ENCODE data around the gene OSBPL7. TPM values are rescaled to one million over a fixed set of nuclear protein-coding genes. Genes with fewer than 3 reads are reported as not detected.

The OSBPL7 gene
- total and polyA plus RNA-seq, 7 donors, result 2.9 to 40.8 (median 7.8) TPM

DNA sequence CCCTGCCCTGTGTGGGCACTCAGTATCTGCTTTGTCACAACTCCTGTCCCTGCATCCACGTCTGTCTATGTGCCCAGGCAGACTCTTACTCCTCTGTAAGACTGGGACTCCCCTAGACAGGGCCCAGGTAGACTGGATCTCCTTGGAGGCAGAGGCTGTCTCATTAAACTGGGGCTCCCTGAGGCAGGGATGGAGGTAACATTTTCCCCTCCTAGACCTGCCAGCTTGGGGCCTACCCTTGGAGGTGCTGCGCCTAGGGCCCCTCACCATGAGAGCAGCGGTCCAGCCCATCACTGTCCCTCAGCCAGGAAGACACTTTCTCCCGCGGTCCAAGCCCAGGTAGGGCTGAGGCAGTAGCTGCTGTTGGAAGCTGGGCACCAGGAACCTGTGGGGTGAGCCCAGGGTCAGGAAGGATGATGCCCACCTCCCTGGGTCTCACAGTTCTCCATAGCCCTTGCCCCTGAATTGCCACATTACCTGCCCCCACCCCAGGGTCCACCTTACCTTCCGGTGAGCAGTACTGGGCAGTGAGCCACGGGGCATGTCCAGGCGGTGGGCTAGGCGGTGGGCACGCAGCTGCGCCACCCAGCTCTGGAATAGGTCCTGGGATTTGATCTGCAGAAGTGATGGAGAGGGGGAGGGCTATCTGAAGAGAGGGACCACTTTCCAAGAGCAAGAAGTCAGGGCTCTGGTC is 3.4 kb downstream of the OSBPL7 start:
- intact Hi-C loops (cut with DNase I), result no loop called here
- no peak overlapping the region for H3K27ac ChIP-seq
- no peak for DNase-seq
- H3K4me1 ChIP-seq, result peaks cover 0 to 23% (median 20%) of the 10 kb centered on the region in 4 donors
- 95 to 96% methylated on average over 11 of the region's 11 CpGs for WGBS, 2 donors
- H3K27me3 ChIP-seq, result no peaks in the 10 kb centered on the region
- TF ChIP-seq POLR2AphosphoS5 (IDR thresholded peaks at IDR 0.05) (no peak), POLR2A (IDR thresholded peaks at IDR 0.05) (no peak)
- TF ChIP-seq, protein P1, sequence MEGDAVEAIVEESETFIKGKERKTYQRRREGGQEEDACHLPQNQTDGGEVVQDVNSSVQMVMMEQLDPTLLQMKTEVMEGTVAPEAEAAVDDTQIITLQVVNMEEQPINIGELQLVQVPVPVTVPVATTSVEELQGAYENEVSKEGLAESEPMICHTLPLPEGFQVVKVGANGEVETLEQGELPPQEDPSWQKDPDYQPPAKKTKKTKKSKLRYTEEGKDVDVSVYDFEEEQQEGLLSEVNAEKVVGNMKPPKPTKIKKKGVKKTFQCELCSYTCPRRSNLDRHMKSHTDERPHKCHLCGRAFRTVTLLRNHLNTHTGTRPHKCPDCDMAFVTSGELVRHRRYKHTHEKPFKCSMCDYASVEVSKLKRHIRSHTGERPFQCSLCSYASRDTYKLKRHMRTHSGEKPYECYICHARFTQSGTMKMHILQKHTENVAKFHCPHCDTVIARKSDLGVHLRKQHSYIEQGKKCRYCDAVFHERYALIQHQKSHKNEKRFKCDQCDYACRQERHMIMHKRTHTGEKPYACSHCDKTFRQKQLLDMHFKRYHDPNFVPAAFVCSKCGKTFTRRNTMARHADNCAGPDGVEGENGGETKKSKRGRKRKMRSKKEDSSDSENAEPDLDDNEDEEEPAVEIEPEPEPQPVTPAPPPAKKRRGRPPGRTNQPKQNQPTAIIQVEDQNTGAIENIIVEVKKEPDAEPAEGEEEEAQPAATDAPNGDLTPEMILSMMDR (IDR thresholded peaks at IDR 0.05), result no peak
- H3K4me3 ChIP-seq, result no peak overlapping the region
- no peaks in the 10 kb centered on the region for H3K9me3 ChIP-seq
- peaks cover 0 to 62% (median 18%) of the 10 kb centered on the region in 4 donors for H3K36me3 ChIP-seq

DNA sequence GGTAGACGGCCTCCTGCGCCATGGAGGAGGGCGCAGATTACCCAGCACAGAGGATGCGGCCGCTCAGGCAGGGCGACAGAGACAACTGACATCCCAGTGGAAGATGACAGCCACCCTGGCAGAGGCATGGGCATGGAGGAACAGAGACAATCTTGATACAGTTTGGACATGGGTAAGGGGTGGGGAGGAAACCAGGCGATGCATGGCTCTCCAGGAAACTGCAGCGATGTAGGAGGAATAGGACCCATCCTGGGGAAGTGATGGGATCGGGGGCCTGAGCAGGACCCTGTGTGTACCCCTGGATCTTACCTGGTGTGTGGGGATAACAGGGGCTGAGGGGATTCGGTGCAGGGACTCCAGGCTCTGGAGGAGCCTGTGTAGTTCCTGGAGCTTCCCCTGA is 4.6 kb downstream of the OSBPL7 start:
- Histone ChIP-seq H3K27ac (no peak overlapping the region), H3K4me3 (no peak overlapping the region), H3K4me1 (peaks cover 0 to 17% (median 14%) of the 10 kb centered on the region in 4 donors), H3K9me3 (no peaks in the 10 kb centered on the region), H3K27me3 (no peaks in the 10 kb centered on the region), H3K36me3 (peaks cover 0 to 67% (median 18%) of the 10 kb centered on the region in 4 donors)
- 96 to 97% methylated on average over 10 of the region's 10 CpGs for WGBS, 2 donors
- TF ChIP-seq POLR2A (IDR thresholded peaks at IDR 0.05) (no peak), EP300 (IDR thresholded peaks at IDR 0.05) (no peak), POLR2AphosphoS5 (IDR thresholded peaks at IDR 0.05) (no peak)
- TF ChIP-seq, protein P1 (IDR thresholded peaks at IDR 0.05), result no peak
- DNase-seq, result no peak
- intact Hi-C loops (cut with DNase I), result no loop called here

DNA sequence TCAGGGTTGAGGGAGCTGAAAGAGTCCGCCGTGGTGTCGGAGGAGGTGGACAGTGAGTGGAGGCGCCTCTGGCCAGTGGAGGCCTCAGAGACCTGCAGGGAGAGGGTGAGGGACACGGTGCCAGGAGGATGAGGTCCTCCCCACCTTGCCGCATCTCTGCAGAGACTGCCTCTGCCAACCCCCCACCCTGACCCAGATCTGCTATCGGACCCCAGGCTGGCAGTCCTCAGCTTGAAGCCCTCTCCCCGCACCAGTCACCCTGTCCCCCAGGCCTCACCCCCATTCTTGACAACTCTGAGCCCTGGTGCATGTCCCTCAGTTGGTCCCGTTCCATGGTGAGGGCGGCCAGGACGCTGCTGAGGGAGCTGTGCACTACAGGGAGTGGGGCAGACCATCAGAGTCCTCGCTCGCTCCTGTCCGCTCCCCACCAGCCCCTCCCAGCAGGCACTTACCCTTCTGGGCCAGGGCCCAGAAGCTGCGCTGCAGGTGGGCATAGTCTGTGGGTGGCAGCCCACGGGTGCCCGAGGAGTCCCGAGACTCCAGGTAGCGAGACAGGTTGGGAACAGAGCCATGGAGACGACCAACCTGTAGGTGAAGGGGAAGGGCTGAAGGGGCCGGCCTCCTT is 5.4 kb downstream of the OSBPL7 start:
- 96% methylated on average over 21 of the region's 21 CpGs for WGBS, 2 donors
- peaks cover 0 to 67% (median 18%) of the 10 kb centered on the region in 4 donors for H3K36me3 ChIP-seq
- H3K4me3 ChIP-seq, result no peak overlapping the region
- intact Hi-C loops (cut with DNase I), result no loop called here
- no peak overlapping the region for H3K27ac ChIP-seq
- H3K4me1 ChIP-seq, result peaks cover 0 to 10% (median 10%) of the 10 kb centered on the region in 4 donors
- DNase-seq, result no peak
- H3K27me3 ChIP-seq, result no peaks in the 10 kb centered on the region
- TF ChIP-seq, protein P1 (IDR thresholded peaks at IDR 0.05), result no peak
- TF ChIP-seq POLR2AphosphoS5 (IDR thresholded peaks at IDR 0.05), result no peak
- no peak for TF ChIP-seq EP300 (IDR thresholded peaks at IDR 0.05)
- TF ChIP-seq POLR2A (IDR thresholded peaks at IDR 0.05), result no peak
- no peaks in the 10 kb centered on the region for H3K9me3 ChIP-seq

DNA sequence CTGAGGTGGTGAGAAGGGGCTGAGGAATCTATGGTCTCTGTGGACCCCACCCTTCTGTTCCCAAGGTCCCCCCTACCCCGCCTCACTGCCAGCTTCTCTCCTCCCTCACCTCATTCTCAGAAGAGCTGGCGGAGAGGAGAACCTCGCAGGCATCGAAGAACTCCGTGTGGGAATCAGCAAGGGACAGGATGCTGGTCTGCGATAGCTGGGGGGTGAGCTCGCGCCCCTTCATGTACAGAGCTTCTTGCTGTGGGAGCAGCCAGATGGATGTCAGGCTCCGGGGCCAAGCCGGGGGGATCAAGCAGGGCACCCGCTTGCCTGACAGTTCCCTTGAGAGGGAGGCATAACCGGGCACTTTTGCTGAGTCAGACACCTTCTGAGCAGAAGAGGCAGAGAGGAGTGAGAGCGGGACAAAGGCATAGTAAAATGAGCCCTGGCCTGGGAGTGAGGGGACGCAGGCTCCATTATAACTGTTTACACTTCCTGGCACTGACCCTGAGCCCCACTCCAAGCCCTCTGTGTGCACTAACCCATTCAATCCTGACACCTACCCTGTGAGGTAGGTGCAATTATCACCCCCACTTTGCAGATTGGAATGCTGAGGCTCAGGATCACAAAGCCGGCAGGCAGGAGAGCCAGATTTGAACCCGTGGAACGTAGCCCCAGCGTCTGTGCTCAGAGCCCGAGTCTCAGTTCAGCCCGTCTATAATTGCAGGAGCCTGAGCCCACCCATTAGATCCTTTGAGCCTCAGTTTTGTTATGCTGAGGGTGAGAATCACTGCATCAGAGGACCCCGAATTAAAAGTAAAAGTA is 6.3 kb downstream of the OSBPL7 start:
- H3K4me3 ChIP-seq, result no peak overlapping the region
- no peaks in the 10 kb centered on the region for H3K9me3 ChIP-seq
- no peak overlapping the region for H3K27ac ChIP-seq
- peaks cover 0 to 67% (median 18%) of the 10 kb centered on the region in 4 donors for H3K36me3 ChIP-seq
- TF ChIP-seq POLR2A (IDR thresholded peaks at IDR 0.05) (no peak), POLR2AphosphoS5 (IDR thresholded peaks at IDR 0.05) (no peak), EP300 (IDR thresholded peaks at IDR 0.05) (no peak)
- TF ChIP-seq, protein P1 (IDR thresholded peaks at IDR 0.05), result no peak
- no peak for DNase-seq
- WGBS, 2 donors, result 95 to 96% methylated on average over 21 of the region's 21 CpGs
- intact Hi-C loops (cut with DNase I), result no loop called here
- no peaks in the 10 kb centered on the region for H3K27me3 ChIP-seq
- peaks cover 0 to 4% (median 1%) of the 10 kb centered on the region in 4 donors for H3K4me1 ChIP-seq

Data from sigmoid colon (tissue), 7 donors.